B cell (primary cell): ENCODE data around the gene MYH10. TPM values are rescaled to one million over a fixed set of nuclear protein-coding genes. Genes with fewer than 3 reads are reported as not detected.

Experiments used
- ATAC-seq: fragments of 200-7000 bp; cut with Tn5 transposase; one replicate; pipeline ENCODE4 v1.10.0; 2021; ENCODE audit warnings: low read depth, mild to moderate bottlenecking, moderate number of reproducible peaks, moderate library complexity
- CTCF ChIA-PET: fragments of 350-600 bp; sonication (Branson Sonifier 250); formaldehyde crosslinking; loops from one replicate; lab custom pipeline; 2021; ENCODE audit warnings: antibody characterized with exemption, inconsistent platforms; lab: Charles Lee
- POLR2A ChIA-PET: fragments of 350-600 bp; sonication (Branson Sonifier 250); formaldehyde crosslinking; loops from one replicate; lab custom pipeline; 2021; ENCODE audit warnings: antibody characterized with exemption; lab: Charles Lee
- DNase-seq: peaks from one replicate; pipeline ENCODE4 v3.0.0; 2013
- H2AFZ ChIP-seq: 2 replicates; pipeline ENCODE4 v1.6.1; 2012; ENCODE audit warnings: mild to moderate bottlenecking, low read depth, low read length; ENCODE audit not compliant: insufficient read depth, poor library complexity, severe bottlenecking
- H3K27ac ChIP-seq, 2 donors: 1 replicate in 1 of 2; 2 replicates in 1 of 2; pipeline ENCODE4 v1.5.1; 2012 to 2013; ENCODE audit warnings: low read length in 2 of 2, mild to moderate bottlenecking in 2 of 2, moderate library complexity in 1 of 2
- H3K27me3 ChIP-seq, 4 experiments: fragments of 200-600 bp in 1 of 4; sonication (generic) in 1 of 4; replicated peaks in 1 of 4; 1 replicate in 2 of 4; 2 replicates in 2 of 4; pipeline versions ENCODE4 v1.6.1 to v1.7.0; 2013 to 2016; ENCODE audit warnings: low read length in 3 of 4, mild to moderate bottlenecking in 2 of 4, mixed read lengths in 1 of 4, moderate library complexity in 1 of 4; ENCODE audit not compliant: insufficient read depth in 4 of 4, control insufficient read depth in 3 of 4; ENCODE audit errors: control extremely low read depth in 1 of 4
- H3K36me3 ChIP-seq, 2 experiments: replicated peaks in 1 of 2; 1 replicate in 1 of 2; 2 replicates in 1 of 2; pipeline versions ENCODE4 v1.6.1 to v1.7.1; 2013; ENCODE audit warnings: low read length in 1 of 2; ENCODE audit not compliant: insufficient read depth in 2 of 2, control insufficient read depth in 1 of 2; ENCODE audit errors: control extremely low read depth in 1 of 2, extremely low read depth in 1 of 2
- H3K4me1 ChIP-seq, 2 donors: fragments of 200-600 bp in 1 of 2; sonication (generic) in 1 of 2; 1 replicate in 1 of 2; 2 replicates in 1 of 2; pipeline versions ENCODE4 v1.5.1 to v1.6.1; 2013 to 2017; ENCODE audit warnings: low read length in 2 of 2; ENCODE audit not compliant: control insufficient read depth in 2 of 2, insufficient read depth in 2 of 2
- H3K4me2 ChIP-seq: replicated peaks from 2 replicates; pipeline ENCODE3; 2012; ENCODE audit warnings: mild to moderate bottlenecking, low read depth, low read length; ENCODE audit not compliant: poor library complexity, severe bottlenecking
- H3K4me3 ChIP-seq, 5 experiments: fragments of 200-600 bp in 1 of 5; sonication (generic) in 1 of 5; 1 replicate in 3 of 5; 2 replicates in 2 of 5; pipeline versions ENCODE4 v1.5.1 to v1.7.0; 2011 to 2016; ENCODE audit warnings: low read length in 4 of 5, mild to moderate bottlenecking in 4 of 5, low read depth in 2 of 5, control low read depth in 1 of 5, moderate library complexity in 1 of 5; ENCODE audit not compliant: insufficient read depth in 1 of 5; ENCODE audit errors: control extremely low read depth in 1 of 5, extremely low read depth in 1 of 5
- H3K79me2 ChIP-seq: fragments of 200-600 bp; sonication (generic); one replicate; pipeline ENCODE4 v1.6.0; 2016; ENCODE audit warnings: low read length; ENCODE audit not compliant: control insufficient read depth, insufficient read depth
- H3K9ac ChIP-seq: fragments of 200-600 bp; sonication (generic); 2 replicates; pipeline ENCODE4 v1.6.1; 2017; ENCODE audit warnings: mild to moderate bottlenecking, low read length, moderate library complexity
- H3K9me3 ChIP-seq, 3 donors: one replicate each; pipeline versions ENCODE4 v1.6.1 to v1.7.1; 2013; ENCODE audit warnings: low read length in 2 of 3; ENCODE audit not compliant: control insufficient read depth in 2 of 3, insufficient read depth in 1 of 3; ENCODE audit errors: control extremely low read depth in 1 of 3
- H4K20me1 ChIP-seq: 2 replicates; pipeline ENCODE4 v1.6.0; 2012; ENCODE audit warnings: mild to moderate bottlenecking, low read length; ENCODE audit not compliant: insufficient read depth, control insufficient read depth, poor library complexity, severe bottlenecking
- H3K27ac Mint-ChIP-seq: one replicate; pipeline ENCODE4 v1.8.0; 2021; ENCODE audit warnings: mixed read lengths
- H3K27me3 Mint-ChIP-seq: one replicate; pipeline ENCODE4 v1.8.0; 2021; ENCODE audit warnings: mixed read lengths
- H3K4me1 Mint-ChIP-seq: one replicate; pipeline ENCODE4 v1.8.0; 2021; ENCODE audit warnings: mixed read lengths
- H3K4me3 Mint-ChIP-seq: one replicate; pipeline ENCODE4 v1.8.0; 2021; ENCODE audit warnings: mixed read lengths
- H3K9me3 Mint-ChIP-seq: one replicate; pipeline ENCODE4 v1.8.0; 2022; ENCODE audit warnings: mixed read lengths; ENCODE audit not compliant: insufficient read depth
- CTCF ChIP-seq: fragments of 200-600 bp; IDR thresholded peaks from one replicate; pipeline ENCODE4 v1.8.0; 2022; ENCODE audit warnings: antibody characterized with exemption, mild to moderate bottlenecking
- EZH2 ChIP-seq: IDR thresholded peaks from 2 replicates; pipeline ENCODE4 v1.6.1; 2012; ENCODE audit warnings: borderline replicate concordance, low read depth, mild to moderate bottlenecking, moderate library complexity, low read length; ENCODE audit not compliant: insufficient read depth, poor library complexity, severe bottlenecking
- WGBS: methylation state at CpG from one replicate; pipeline ENCODE4 v1.1.5; 2013; ENCODE audit warnings: missing lambda C conversion rate; ENCODE audit not compliant: insufficient coverage; 5-methylcytosine and 5-hydroxymethylcytosine counted together
- intact Hi-C: fragments of 100-400 bp; cut with micrococcal nuclease; formaldehyde crosslinking; loops from one replicate; pipeline ENCODE4 v1.10.0; 2022
- polyA plus RNA-seq: library from polyadenylated mRNA; depleted of rRNA; stranded (reverse); fragments of >200 nt; gene quantifications from 2 replicates; pipeline ENCODE4 v1.2.3, GENCODE V29; 2012
- total RNA-seq, 2 donors: library from RNA; stranded (reverse); fragments of 120-200 nt in 1 of 2; gene quantifications; 1 replicate in 1 of 2; 2 replicates in 1 of 2; pipeline versions ENCODE4 v1.2.3 to v1.2.4, GENCODE V29; 2013 to 2022

Gene MYH10
- total and polyA plus RNA-seq, 2 donors (not counting 1 experiment from before 2014, with no cell fraction given): 0.04 to 1.7 TPM

GRCh38 chr17:8466873-8467272, 163.7 kb downstream of the MYH10 start:
- Histone ChIP-seq H3K4me1 (no peaks in the 10 kb centered on the region), H3K9me3 (no peaks in the 10 kb centered on the region), H3K4me3 (no peak overlapping the region), H3K9ac (no peak overlapping the region), H2AFZ (no peak overlapping the region), H3K27me3 (no peaks in the 10 kb centered on the region), H3K79me2 (peaks cover 23% of the 10 kb centered on the region), H3K4me2 (no peak overlapping the region), H3K36me3 (peaks cover 0 to 76% of the 10 kb centered on the region in 2 experiments), H4K20me1 (peaks cover 62% of the 10 kb centered on the region), H3K27ac (no peak overlapping the region)
- ChIA-PET POLR2A (no interaction called here), CTCF (no interaction called here)
- ATAC-seq: no peak
- Mint-ChIP-seq H3K27ac (no peak overlapping the region), H3K4me1 (no peaks in the 10 kb centered on the region), H3K9me3 (no peaks in the 10 kb centered on the region), H3K4me3 (no peak overlapping the region), H3K27me3 (no peaks in the 10 kb centered on the region)
- TF ChIP-seq CTCF (no peak), EZH2 (no peak)
- whole genome bisulfite sequencing: 97% methylated on average over 21 of the region's 21 CpGs
- DNase-seq: no peak
- intact Hi-C loops: no loop called here

GRCh38 chr17:8466456-8466855, 164.1 kb downstream of the MYH10 start:
- no peaks in the 10 kb centered on the region for H3K9me3 Mint-ChIP-seq
- ATAC-seq: no peak
- Histone ChIP-seq H3K27me3 (no peaks in the 10 kb centered on the region), H4K20me1 (peaks cover 66% of the 10 kb centered on the region), H3K9me3 (no peaks in the 10 kb centered on the region), H3K4me2 (no peak overlapping the region), H3K27ac (no peak overlapping the region), H3K4me1 (no peaks in the 10 kb centered on the region), H2AFZ (no peak overlapping the region), H3K4me3 (no peak overlapping the region), H3K79me2 (peaks cover 27% of the 10 kb centered on the region), H3K36me3 (peaks cover 0 to 76% of the 10 kb centered on the region in 2 experiments), H3K9ac (no peak overlapping the region)
- no peaks in the 10 kb centered on the region for H3K27me3 Mint-ChIP-seq
- intact Hi-C loops: no loop called here
- H3K4me3 Mint-ChIP-seq: no peak overlapping the region
- WGBS: 75% methylated on average over 2 of the region's 3 CpGs
- ChIA-PET CTCF (no interaction called here), POLR2A (no interaction called here)
- H3K4me1 Mint-ChIP-seq: no peaks in the 10 kb centered on the region
- TF ChIP-seq CTCF: no peak
- TF ChIP-seq EZH2: no peak
- no peak overlapping the region for H3K27ac Mint-ChIP-seq
- no peak for DNase-seq
